Activated CD4-positive, alpha-beta T cell treated with anti-CD3 and anti-CD28 coated beads for 48 hours (primary cell): ENCODE measurements around the gene COL2A1.
"Not testable (repeated sequence)": the region's sequence is repeated elsewhere in the genome, so short reads cannot be mapped to it uniquely, and the experiment has no call there.

Experiments used
- DNase-seq: peaks from one replicate; pipeline ENCODE4 v3.0.0-alpha.2; 2020

The COL2A1 gene

GRCh38 chr12:47972895-47973294 is 31.4 kb downstream of the COL2A1 start:
- DNase-seq = no peak

- no peak for DNase-seq
Observed at GRCh38 chr12:47970843-47971242, 33.4 kb downstream of the COL2A1 start.

GRCh38 chr12:47969845-47970244 is 34.4 kb downstream of the COL2A1 start:
- DNase-seq = no peak

GRCh38 chr12:47967461-47968321 is 36.6 kb downstream of the COL2A1 start:
- DNase-seq = no peak

- no peak for DNase-seq
Observed at GRCh38 chr12:47965581-47965980, 38.7 kb downstream of the COL2A1 start.

- peak; percentile 28 for DNase-seq
Observed at GRCh38 chr12:47964106-47964728, 40.1 kb downstream of the COL2A1 start.

GRCh38 chr12:47963340-47964040 is 40.8 kb downstream of the COL2A1 start, which contains the start of gene TMEM106C:
TSS of gene TMEM106C (plus strand) at chr12:47963596. CDS start at chr12:47964237, 641 bp downstream.
- DNase-seq = peak; percentile 94

- DNase-seq = no peak
Observed at GRCh38 chr12:47962198-47962597, 42.1 kb downstream of the COL2A1 start.

- not testable (repeated sequence) for DNase-seq
Observed at GRCh38 chr12:47957671-47958070, 46.6 kb downstream of the COL2A1 start.

GRCh38 chr12:47955059-47955458 is 49.2 kb downstream of the COL2A1 start:
- no peak for DNase-seq

- DNase-seq = no peak
Observed at GRCh38 chr12:47954467-47955045, 49.7 kb downstream of the COL2A1 start.

GRCh38 chr12:47954058-47954457 is 50.2 kb downstream of the COL2A1 start:
- DNase-seq = no peak

- DNase-seq = no peak
Observed at GRCh38 chr12:47950856-47951468, 53.3 kb downstream of the COL2A1 start.

- DNase-seq = peak; percentile 71
Observed at GRCh38 chr12:47949441-47950341, 54.6 kb downstream of the COL2A1 start.

- no peak for DNase-seq
Observed at GRCh38 chr12:47947341-47947740, 56.9 kb downstream of the COL2A1 start.

GRCh38 chr12:47946413-47947323 is 57.6 kb downstream of the COL2A1 start:
- no peak for DNase-seq

GRCh38 chr12:47945341-47945728 is 58.9 kb downstream of the COL2A1 start:
- DNase-seq = no peak

- no peak for DNase-seq
Observed at GRCh38 chr12:47944685-47945340, 59.5 kb downstream of the COL2A1 start.

- no peak for DNase-seq
Observed at GRCh38 chr12:47943623-47944340, 60.5 kb downstream of the COL2A1 start.
